K562 (cell line): ENCODE data around the gene RAMAC.

Experiments
- PHF21A ChIP-seq: fragments of 450-650 bp; IDR thresholded peaks from 2 replicates; pipeline ENCODE4 v1.6.1; 2017; ENCODE audit warnings: low read depth, borderline replicate concordance
- TF ChIP-seq, protein P1 (sequence below), 2 experiments: fragments of 250-450 bp in 1 of 2; fragments of 450-650 bp in 1 of 2; sonication (Bioruptor Pico) in 1 of 2; IDR thresholded peaks; 2 replicates each; pipeline versions ENCODE4 v1.6.1 to v1.8.0; 2016 to 2021; ENCODE audit warnings: mild to moderate bottlenecking in 2 of 2, moderate library complexity in 2 of 2, missing compliant biosample characterization in 1 of 2, missing genetic modification characterization in 1 of 2

GRCh38 chr15:83039206-83039605, 53.2 kb downstream of the RAMAC start:
- TF ChIP-seq, protein P1, sequence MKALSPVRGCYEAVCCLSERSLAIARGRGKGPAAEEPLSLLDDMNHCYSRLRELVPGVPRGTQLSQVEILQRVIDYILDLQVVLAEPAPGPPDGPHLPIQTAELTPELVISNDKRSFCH (CRISPR knock-in tag; IDR thresholded peaks at IDR 0.05) = no peak
- TF ChIP-seq, protein P1 (tag; IDR thresholded peaks at IDR 0.05) = no peak
- TF ChIP-seq PHF21A = no peak
